ENCODE data around the gene GRIA4. TPM values are rescaled to one million over a fixed set of nuclear protein-coding genes. Genes with fewer than 3 reads are reported as not detected.

The GRIA4 gene
- total RNA-seq, 1 experiment from 2014 or later, result not detected

DNA sequence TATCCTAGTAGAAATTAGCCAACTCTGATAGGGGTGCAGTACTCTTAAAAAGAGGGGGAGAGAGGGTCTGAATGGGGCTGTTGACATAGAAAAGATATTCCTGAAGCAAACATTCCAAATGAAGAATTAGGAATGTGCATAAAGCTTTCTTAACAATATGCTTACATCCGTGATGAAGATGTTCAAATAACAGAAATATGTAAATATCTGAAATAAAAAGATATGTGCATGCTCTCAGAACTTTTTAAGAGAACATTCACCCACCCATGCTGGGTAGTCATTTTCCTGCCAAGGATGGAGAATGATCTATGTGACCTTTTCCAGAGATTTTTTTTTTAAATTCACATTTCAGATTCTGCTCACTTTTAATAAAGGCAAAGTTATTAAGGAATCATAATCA is 80.6 kb downstream of the GRIA4 start:
- ChIA-PET CTCF (no interaction called here), POLR2A (ENCODE audit: unreplicated experiment) (no interaction called here)
- no peak for DNase-seq
- intact Hi-C loops (cut with micrococcal nuclease; ENCODE audit: unreplicated experiment), result no loop called here
- no peaks in the 10 kb centered on the region for H3K36me3 ChIP-seq (ENCODE audit: low read depth)
- H3K27me3 ChIP-seq (ENCODE audit: insufficient read depth, low read depth), result no peaks in the 10 kb centered on the region
- no peaks in the 10 kb centered on the region for H4K20me1 ChIP-seq (ENCODE audit: insufficient read depth)
- H3K79me2 ChIP-seq (ENCODE audit: low read depth), result no peaks in the 10 kb centered on the region
- no peak overlapping the region for H3K4me3 ChIP-seq
- H2AFZ ChIP-seq, result no peak overlapping the region
- no peak overlapping the region for H3K27ac ChIP-seq
- H3K4me1 ChIP-seq (replicated peaks; ENCODE audit: insufficient read depth), result no peaks in the 10 kb centered on the region
- no peaks in the 10 kb centered on the region for H3K9me3 ChIP-seq (ENCODE audit: insufficient read depth, low read depth)
- H3F3A ChIP-seq (ENCODE audit: insufficient read depth, low read depth), result no peaks in the 10 kb centered on the region
- TF ChIP-seq, protein P1, sequence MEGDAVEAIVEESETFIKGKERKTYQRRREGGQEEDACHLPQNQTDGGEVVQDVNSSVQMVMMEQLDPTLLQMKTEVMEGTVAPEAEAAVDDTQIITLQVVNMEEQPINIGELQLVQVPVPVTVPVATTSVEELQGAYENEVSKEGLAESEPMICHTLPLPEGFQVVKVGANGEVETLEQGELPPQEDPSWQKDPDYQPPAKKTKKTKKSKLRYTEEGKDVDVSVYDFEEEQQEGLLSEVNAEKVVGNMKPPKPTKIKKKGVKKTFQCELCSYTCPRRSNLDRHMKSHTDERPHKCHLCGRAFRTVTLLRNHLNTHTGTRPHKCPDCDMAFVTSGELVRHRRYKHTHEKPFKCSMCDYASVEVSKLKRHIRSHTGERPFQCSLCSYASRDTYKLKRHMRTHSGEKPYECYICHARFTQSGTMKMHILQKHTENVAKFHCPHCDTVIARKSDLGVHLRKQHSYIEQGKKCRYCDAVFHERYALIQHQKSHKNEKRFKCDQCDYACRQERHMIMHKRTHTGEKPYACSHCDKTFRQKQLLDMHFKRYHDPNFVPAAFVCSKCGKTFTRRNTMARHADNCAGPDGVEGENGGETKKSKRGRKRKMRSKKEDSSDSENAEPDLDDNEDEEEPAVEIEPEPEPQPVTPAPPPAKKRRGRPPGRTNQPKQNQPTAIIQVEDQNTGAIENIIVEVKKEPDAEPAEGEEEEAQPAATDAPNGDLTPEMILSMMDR (conservative IDR thresholded peaks at IDR 0.05), result no peak
- no peak for TF ChIP-seq EZH2 (IDR thresholded peaks at IDR 0.05; ENCODE audit: low read depth)
- no peak overlapping the region for H3K4me2 ChIP-seq
- BruUV-seq (replicated peaks), result no TSS peak
- 0 out of 2 replicates have a peak, but pooled peaks cover 4% of the 10 kb centered on the region for H3K9me2 ChIP-seq (ENCODE audit: insufficient read depth)

DNA sequence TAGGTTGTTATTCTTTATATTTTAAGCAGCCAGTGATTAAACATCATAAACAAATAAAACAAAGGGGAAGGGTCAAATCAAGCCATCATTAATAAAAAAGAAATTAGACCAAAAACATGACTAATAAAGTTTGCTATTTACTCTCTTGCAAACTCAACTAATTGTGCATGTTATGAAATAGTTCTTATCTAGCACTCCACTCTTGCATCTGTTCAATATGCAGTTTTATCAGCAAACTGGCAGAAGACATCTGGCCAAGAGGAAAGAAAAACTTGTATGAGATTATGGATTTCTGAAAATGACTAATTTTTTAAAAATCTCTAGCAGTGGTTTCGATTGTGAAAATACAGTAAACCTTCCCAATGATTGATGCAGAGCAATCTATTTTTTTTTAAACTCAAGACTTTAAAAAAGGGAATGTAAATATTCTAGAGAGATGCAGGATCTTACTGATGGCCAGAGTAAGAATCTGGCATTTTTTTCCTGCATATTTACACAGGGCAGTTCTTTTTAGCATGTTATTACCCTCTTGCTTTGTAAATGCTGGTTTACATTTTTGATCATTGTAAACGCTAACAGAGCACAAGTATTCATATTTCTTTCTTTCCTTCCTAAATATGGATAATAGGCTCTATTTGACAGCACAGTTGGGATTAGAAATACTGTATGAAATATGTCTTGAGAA is 83.3 kb downstream of the GRIA4 start:
- Histone ChIP-seq H3K4me2 (no peak overlapping the region), H3K27me3 (ENCODE audit: insufficient read depth, low read depth) (no peaks in the 10 kb centered on the region), H3K36me3 (ENCODE audit: low read depth) (no peaks in the 10 kb centered on the region), H4K20me1 (ENCODE audit: insufficient read depth) (no peaks in the 10 kb centered on the region), H3K79me2 (ENCODE audit: low read depth) (no peaks in the 10 kb centered on the region), H3K4me1 (replicated peaks; ENCODE audit: insufficient read depth) (no peaks in the 10 kb centered on the region), H3K27ac (no peak overlapping the region), H3K9me3 (ENCODE audit: insufficient read depth, low read depth) (no peaks in the 10 kb centered on the region), H2AFZ (no peak overlapping the region), H3K4me3 (no peak overlapping the region), H3K9me2 (ENCODE audit: insufficient read depth) (no peaks in the 10 kb centered on the region), H3F3A (ENCODE audit: insufficient read depth, low read depth) (no peaks in the 10 kb centered on the region)
- intact Hi-C loops (cut with micrococcal nuclease; ENCODE audit: unreplicated experiment), result no loop called here
- no TSS peak for BruUV-seq (replicated peaks)
- CTCF ChIA-PET, result no interaction called here
- POLR2A ChIA-PET (ENCODE audit: unreplicated experiment), result no interaction called here
- DNase-seq, result no peak
- TF ChIP-seq, protein P1 (conservative IDR thresholded peaks at IDR 0.05), result no peak
- TF ChIP-seq EZH2 (IDR thresholded peaks at IDR 0.05; ENCODE audit: low read depth), result no peak

DNA sequence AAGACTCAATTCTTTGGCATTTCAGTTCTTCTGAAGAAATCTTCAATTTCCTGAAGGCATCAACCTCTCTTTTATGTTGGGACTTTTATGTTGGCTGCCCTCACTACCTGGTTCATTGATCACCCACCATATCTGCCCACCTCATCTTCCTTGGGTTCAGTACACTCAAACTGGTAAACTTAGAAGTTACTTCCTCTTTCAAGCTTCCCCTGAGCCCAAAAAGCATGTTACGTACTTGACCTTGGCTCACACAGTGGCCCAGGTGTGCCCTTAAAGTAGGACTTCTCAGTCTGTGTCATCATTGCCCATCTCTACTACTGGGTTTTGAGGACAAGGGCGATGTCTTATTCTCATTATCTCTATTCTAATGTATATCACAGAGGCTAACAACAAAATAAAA is 86.1 kb downstream of the GRIA4 start:
- ChIA-PET POLR2A (ENCODE audit: unreplicated experiment) (no interaction called here), CTCF (no interaction called here)
- Histone ChIP-seq H3K4me2 (no peak overlapping the region), H3K9me2 (ENCODE audit: insufficient read depth) (no peaks in the 10 kb centered on the region), H4K20me1 (ENCODE audit: insufficient read depth) (no peaks in the 10 kb centered on the region), H3K27me3 (ENCODE audit: insufficient read depth, low read depth) (no peaks in the 10 kb centered on the region), H3F3A (ENCODE audit: insufficient read depth, low read depth) (no peaks in the 10 kb centered on the region), H3K27ac (no peak overlapping the region), H3K4me3 (no peak overlapping the region), H3K36me3 (ENCODE audit: low read depth) (no peaks in the 10 kb centered on the region), H3K9me3 (ENCODE audit: insufficient read depth, low read depth) (no peaks in the 10 kb centered on the region), H2AFZ (no peak overlapping the region), H3K79me2 (ENCODE audit: low read depth) (no peaks in the 10 kb centered on the region), H3K4me1 (replicated peaks; ENCODE audit: insufficient read depth) (no peaks in the 10 kb centered on the region)
- TF ChIP-seq EZH2 (IDR thresholded peaks at IDR 0.05; ENCODE audit: low read depth), result no peak
- TF ChIP-seq, protein P1 (conservative IDR thresholded peaks at IDR 0.05), result no peak
- BruUV-seq (replicated peaks), result no TSS peak
- DNase-seq, result no peak
- intact Hi-C loops (cut with micrococcal nuclease; ENCODE audit: unreplicated experiment), result no loop called here
